HG03064 (cell line): ENCODE measurements around the gene MINDY4B.

Source experiments
- ATAC-seq: cut with Tn5 transposase; IDR thresholded peaks from one replicate; pipeline ENCODE4 v1.9.1; 2021; ENCODE audit warnings: low read depth; ENCODE audit not compliant: unreplicated experiment

MINDY4B gene

GRCh38 chr3:150850191-150850590, 55.0 kb downstream of the MINDY4B start:
- no peak for ATAC-seq

GRCh38 chr3:150848864-150849263, 56.4 kb downstream of the MINDY4B start:
- no peak for ATAC-seq

DNA sequence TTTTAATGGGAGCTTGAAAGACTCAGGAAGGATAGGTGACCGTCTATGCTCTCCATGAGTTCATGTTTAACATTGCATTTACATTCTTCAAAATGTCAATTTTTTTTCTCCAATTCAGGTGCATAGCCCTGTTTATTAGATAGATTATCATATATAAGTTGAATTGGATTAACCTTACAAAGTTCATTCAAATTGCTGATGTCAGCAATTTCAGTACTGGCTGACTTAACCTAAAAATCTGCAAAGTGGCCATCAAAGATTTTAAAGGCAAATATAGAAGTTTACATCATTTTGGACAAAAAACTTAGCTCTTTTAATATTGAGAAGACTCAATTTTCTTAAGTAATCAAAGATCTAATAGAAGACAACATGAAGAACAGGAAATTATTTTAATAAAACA, 57.8 kb downstream of the MINDY4B start:
- no peak for ATAC-seq

- no peak for ATAC-seq
These were observed 60.8 kb downstream of the MINDY4B start for GRCh38 chr3:150844484-150844883.

DNA sequence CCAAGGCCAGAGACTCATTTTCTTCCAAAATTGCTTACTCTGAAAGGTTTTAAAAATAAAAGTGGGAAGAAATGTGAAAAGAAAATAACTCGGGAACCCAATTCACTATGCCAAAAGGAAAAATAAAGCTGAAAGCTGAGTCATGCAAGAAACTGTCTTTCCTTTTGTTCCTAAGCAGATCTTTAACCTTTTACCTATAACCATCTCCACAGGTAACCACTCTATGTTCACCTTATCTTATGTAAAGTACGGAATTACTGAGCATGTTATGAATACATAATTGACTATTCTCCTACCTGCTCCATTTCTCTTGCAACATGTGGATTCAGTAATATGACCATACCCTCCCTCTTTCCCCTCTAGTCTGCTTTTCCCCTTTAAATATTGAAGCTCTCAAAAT, 62.0 kb downstream of the MINDY4B start:
- ATAC-seq, result no peak

- ATAC-seq, result no peak
These were observed 64.3 kb downstream of the MINDY4B start for GRCh38 chr3:150840802-150841515.

GRCh38 chr3:150830745-150831144, 74.5 kb downstream of the MINDY4B start:
- ATAC-seq, result no peak

DNA sequence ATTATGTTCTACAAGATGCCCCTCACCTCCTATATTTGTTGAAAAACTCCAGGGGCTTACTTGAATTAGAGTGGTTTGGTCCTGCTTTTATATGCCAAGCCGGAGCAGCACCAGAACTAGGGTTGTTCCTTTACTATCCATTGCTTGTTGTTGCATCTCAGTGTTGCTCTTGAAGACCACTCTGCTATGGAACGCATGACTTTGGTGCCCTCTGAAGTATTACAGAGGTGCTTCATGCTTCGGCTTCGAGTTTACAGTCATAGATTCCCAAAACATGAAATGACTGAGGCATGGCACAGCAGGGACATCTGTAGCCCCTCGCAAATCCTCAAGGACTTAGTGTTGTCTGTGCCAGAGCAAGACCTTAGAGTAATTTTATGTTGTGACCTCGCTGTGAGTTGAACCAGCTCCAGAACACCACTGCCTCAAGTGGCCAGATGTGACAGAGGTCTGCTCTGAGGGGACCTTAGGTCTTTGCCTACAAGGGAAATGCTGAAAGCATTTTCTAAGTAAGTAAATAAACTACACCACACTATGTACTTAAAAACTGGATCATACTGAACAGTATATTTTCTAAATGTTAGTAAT, 75.1 kb downstream of the MINDY4B start:
- ATAC-seq, result no peak

DNA sequence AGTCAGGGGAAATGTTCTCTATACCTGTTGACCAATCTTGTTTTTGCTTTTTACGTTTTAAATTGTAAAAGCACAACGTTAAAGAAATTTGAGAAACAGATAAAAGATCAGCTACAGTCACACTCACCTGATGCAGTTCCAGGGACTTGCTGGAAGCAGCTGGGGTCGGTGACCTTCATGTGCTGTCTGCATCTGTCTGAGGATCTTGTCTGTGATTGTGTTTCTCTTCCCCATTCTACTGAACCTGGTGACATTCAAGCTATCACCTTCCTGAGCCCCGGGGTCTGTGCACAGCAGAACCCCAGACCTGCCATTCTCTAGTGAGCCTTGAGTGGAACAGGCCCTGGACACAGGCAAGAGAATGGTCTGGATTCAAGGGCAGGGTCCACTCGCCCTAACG, 75.8 kb downstream of the MINDY4B start:
- no peak for ATAC-seq

- ATAC-seq, result no peak
These were observed 76.2 kb downstream of the MINDY4B start for GRCh38 chr3:150828997-150829396.

DNA sequence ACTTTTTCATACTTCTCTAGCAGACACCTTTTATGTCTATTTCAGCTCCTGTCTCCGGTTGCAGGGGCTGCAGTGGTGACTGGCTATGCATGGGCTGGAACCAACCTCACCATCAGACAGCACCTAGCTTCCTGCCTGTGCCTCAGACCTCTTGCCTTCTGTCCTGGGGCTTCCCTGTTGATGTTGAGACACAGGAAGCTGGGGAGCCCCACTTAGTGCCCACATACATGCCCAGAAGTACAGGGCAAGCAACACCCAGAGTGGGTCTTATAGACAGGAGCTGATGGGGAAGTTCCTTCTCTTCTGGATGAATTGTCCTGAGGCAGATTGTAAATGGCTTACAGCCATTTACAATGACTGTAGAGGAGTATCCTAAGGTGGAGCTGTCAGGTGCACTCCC, 77.0 kb downstream of the MINDY4B start:
- no peak for ATAC-seq

- ATAC-seq, result no peak
These were observed 78.6 kb downstream of the MINDY4B start for GRCh38 chr3:150826466-150827282.

DNA sequence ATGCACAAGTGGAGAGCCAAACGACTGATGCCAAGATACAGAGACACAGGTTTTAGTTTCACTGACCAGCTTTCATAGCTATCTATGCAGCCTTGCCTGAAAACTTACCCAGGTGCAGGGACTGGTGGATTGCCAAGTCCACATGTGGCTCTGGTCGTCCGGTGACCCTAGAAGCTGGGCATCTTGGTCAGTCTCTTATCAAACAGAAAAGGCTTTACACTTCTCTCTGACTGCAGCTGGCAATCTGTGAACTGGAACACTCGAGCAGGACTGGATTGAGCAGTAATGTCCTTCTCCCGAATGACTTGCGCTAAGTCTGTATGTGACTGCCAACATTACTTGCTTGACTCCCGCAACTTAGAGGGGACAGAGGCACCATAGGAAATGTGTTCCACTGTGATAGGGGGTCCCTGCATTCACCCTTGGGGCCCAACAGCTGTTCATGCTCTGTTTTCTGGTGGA, 79.3 kb downstream of the MINDY4B start:
- no peak for ATAC-seq

GRCh38 chr3:150825192-150825915, 79.9 kb downstream of the MINDY4B start:
- no peak for ATAC-seq

GRCh38 chr3:150823277-150823676, 82.0 kb downstream of the MINDY4B start:
- ATAC-seq, result no peak

DNA sequence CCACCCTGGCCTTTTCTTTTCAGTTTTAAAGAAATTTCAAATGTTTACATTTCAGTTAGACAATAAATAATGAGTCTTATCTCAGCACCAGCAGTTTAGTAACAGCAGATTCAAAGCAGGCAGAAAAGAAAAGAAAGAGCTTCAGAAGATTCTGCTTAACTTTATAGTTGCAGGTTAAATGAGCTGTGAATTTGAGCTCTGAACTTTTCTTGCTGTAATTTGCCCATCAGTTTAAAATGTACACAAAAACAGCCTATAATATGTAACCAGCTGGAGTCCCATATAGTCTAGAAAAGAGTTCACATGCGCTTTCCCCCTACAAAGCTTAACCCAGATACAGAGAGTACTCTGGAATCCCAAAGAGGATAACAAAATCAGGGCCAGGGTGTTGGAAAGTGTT, 82.6 kb downstream of the MINDY4B start:
- ATAC-seq, result no peak
